Measurements from ENCODE around the gene BNIP3.

GRCh38 chr10:131934769-131935168, 47.0 kb downstream of the BNIP3 start:
- TF ChIP-seq ESRRA (CRISPR knock-in tag; IDR thresholded peaks at IDR 0.05; ENCODE audit: borderline replicate concordance): no peak
- no peak for TF ChIP-seq CTCF (IDR thresholded peaks at IDR 0.05)
- TF ChIP-seq TEAD4 (CRISPR knock-in tag; IDR thresholded peaks at IDR 0.05): no peak
- TF ChIP-seq, protein P1, sequence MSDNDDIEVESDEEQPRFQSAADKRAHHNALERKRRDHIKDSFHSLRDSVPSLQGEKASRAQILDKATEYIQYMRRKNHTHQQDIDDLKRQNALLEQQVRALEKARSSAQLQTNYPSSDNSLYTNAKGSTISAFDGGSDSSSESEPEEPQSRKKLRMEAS (CRISPR knock-in tag; IDR thresholded peaks at IDR 0.05): no peak

Measured in WTC11 (cell line).